Skeletal muscle satellite cell (primary cell): ENCODE measurements around the gene ZNF710.

ENCODE experiments used
- H3K27me3 ChIP-seq: 2 replicates; pipeline ENCODE4 v1.7.0; 2013; ENCODE audit warnings: low read length; ENCODE audit not compliant: control insufficient read depth, insufficient read depth
- H3K36me3 ChIP-seq: 2 replicates; pipeline ENCODE4 v1.7.0; 2013; ENCODE audit warnings: mild to moderate bottlenecking, control low read depth, low read length; ENCODE audit not compliant: insufficient read depth
- H3K4me1 ChIP-seq: 2 replicates; pipeline ENCODE4 v1.7.0; 2013; ENCODE audit warnings: low read length; ENCODE audit not compliant: control insufficient read depth, insufficient read depth
- H3K4me2 ChIP-seq: 2 replicates; pipeline ENCODE4 v1.7.0; 2013; ENCODE audit warnings: mild to moderate bottlenecking, low read length
- H3K4me3 ChIP-seq: 2 replicates; pipeline ENCODE4 v1.7.0; 2013; ENCODE audit warnings: low read length
- H3K9ac ChIP-seq: 2 replicates; pipeline ENCODE4 v1.7.0; 2013; ENCODE audit warnings: mild to moderate bottlenecking, low read depth, low read length, moderate library complexity
- H3K9me3 ChIP-seq: replicated peaks from 2 replicates; pipeline ENCODE4 v1.7.0; 2013; ENCODE audit warnings: mild to moderate bottlenecking, control low read depth, low read length

ZNF710 gene

GRCh38 chr15:90091156-90091931 is 90.2 kb downstream of the ZNF710 start:
- no peaks in the 10 kb centered on the region for H3K9me3 ChIP-seq

GRCh38 chr15:90095521-90095959 is 94.4 kb downstream of the ZNF710 start:
- peaks cover under 1% of the 10 kb centered on the region for H3K36me3 ChIP-seq
- no peaks in the 10 kb centered on the region for H3K27me3 ChIP-seq
- no peak overlapping the region for H3K4me2 ChIP-seq
- no peak overlapping the region for H3K4me3 ChIP-seq
- no peaks in the 10 kb centered on the region for H3K9me3 ChIP-seq
- peaks cover 23% of the 10 kb centered on the region for H3K4me1 ChIP-seq
- H3K9ac ChIP-seq: no peak overlapping the region

More at GRCh38 chr15:90091156-90091931, 90.2 kb downstream of the ZNF710 start:
- Histone ChIP-seq H3K9ac (no peak overlapping the region), H3K27me3 (no peaks in the 10 kb centered on the region), H3K4me1 (peaks cover 5% of the 10 kb centered on the region), H3K36me3 (peaks cover 11% of the 10 kb centered on the region), H3K4me3 (no peak overlapping the region), H3K4me2 (no peak overlapping the region)

GRCh38 chr15:90097475-90097874 is 96.4 kb downstream of the ZNF710 start:
- no peaks in the 10 kb centered on the region for H3K27me3 ChIP-seq
- H3K9me3 ChIP-seq: no peaks in the 10 kb centered on the region
- no peaks in the 10 kb centered on the region for H3K36me3 ChIP-seq
- H3K4me3 ChIP-seq: no peak overlapping the region
- H3K4me2 ChIP-seq: peak overlapping the region; percentile 45
- H3K4me1 ChIP-seq: peaks cover 35% of the 10 kb centered on the region
- H3K9ac ChIP-seq: no peak overlapping the region

- no peaks in the 10 kb centered on the region for H3K36me3 ChIP-seq
- no peaks in the 10 kb centered on the region for H3K27me3 ChIP-seq
- peak overlapping the region; percentile 8 for H3K4me2 ChIP-seq
- no peak overlapping the region for H3K4me3 ChIP-seq
- H3K9me3 ChIP-seq: no peaks in the 10 kb centered on the region
- H3K9ac ChIP-seq: no peak overlapping the region
- peaks cover 30% of the 10 kb centered on the region for H3K4me1 ChIP-seq
These were observed 98.1 kb downstream of the ZNF710 start for GRCh38 chr15:90099072-90099867.

DNA sequence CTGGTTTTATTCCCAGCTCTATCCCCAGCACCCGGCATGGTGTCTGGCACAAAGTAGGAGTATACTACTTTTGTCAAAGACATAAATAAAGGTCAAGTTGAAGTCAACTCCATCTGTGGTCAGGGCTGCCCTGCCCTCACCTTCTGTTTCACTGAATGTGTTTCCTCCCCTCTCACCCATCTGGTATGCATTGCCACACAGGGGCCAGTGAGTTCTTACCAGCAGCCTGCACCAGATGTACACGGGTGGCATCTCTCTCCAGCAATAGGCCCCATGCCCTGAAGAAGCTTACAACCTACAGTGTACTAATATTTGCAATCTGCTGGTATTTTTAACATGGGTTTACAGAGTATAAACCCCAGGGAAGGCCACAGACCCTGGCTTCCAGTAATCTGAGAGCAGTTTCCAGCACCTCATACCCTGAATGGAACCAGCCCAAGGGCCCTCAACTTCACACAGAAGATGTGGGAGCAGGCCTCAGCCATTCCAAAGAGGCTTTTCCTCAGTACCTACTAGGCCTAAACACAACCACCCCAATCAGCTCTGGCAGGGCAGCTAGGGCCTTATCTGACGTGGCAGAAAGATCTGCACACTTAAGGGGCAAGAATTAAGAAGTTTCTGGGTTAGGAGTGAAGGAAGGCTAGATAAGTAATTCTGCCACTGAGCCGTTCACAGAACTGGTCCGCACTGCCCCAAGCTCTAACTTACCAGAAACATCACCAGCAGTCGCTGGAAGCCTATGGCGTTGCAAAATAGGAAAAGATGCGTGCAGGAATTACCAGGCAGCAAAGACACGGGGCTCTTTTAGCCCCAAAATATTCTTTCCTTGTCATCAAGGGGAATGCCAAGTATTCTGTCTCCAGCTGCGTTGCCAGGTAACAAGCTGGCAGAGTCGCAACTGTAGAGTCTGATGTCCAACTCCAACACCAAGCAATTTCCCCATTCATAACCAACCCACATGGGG is 99.0 kb downstream of the ZNF710 start:
- Histone ChIP-seq H3K36me3 (no peaks in the 10 kb centered on the region), H3K4me2 (peak overlapping the region; percentile 98), H3K4me1 (peaks cover 30% of the 10 kb centered on the region), H3K27me3 (no peaks in the 10 kb centered on the region), H3K4me3 (peak overlapping the region; percentile 4), H3K9ac (peak overlapping the region; percentile 52), H3K9me3 (no peaks in the 10 kb centered on the region)

DNA sequence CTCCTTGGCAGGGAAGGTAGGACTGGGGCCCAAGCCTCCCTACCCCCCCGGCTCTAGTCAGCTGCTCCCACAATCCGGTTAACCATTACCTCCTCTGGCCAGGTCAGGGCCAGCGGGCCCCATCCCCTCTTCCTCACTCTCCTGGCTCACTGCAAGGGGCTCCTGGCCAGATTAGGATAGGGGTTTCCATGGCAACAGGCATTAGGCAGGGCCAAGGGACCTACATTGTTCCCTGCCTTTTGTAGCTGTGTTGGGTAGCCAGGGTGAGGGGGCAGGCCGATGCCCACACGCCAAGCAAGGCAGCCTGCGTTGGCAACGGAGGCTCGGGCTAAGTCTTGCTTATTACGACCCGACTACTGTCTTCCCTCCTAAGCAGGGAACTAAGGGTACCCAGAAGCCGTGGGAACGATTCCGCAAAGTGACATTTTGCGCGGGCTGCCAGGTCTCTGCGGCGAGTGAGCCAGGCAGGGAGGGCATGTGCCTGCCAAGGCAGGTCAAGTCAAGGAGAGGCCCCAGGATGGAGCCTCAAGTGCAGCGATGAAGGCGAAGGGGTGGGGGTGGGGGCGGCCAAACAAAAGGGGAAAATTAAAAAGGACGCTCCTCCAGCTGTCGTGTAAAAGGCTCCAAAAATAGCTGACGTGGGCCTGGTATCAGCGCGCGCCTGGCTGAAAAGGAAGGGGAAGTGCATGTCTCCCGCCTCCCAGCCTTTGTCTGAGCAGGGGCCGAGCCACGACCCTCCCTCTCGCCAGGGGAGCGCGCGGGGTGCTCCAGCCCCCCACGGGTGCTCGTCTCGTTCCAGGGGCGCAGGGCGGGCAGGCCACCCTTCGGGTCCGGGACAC is 100.2 kb downstream of the ZNF710 start:
- Histone ChIP-seq H3K36me3 (no peaks in the 10 kb centered on the region), H3K4me1 (peaks cover 32% of the 10 kb centered on the region), H3K4me3 (peak overlapping the region; percentile 92), H3K27me3 (no peaks in the 10 kb centered on the region), H3K9ac (peak overlapping the region; percentile 93), H3K4me2 (peak overlapping the region; percentile 98), H3K9me3 (no peaks in the 10 kb centered on the region)

- Histone ChIP-seq H3K27me3 (no peaks in the 10 kb centered on the region), H3K9me3 (no peaks in the 10 kb centered on the region), H3K9ac (peak within 1 kb of the TSS; percentile 93), H3K4me3 (peak within 1 kb of the TSS; percentile 92), H3K4me1 (peaks cover 40% of the 10 kb centered on the region), H3K36me3 (no peaks in the 10 kb centered on the region), H3K4me2 (peak within 1 kb of the TSS; percentile 98)
These were observed 101.1 kb downstream of the ZNF710 start, which contains the start of gene IDH2 for GRCh38 chr15:90101969-90102890. Gene IDH2 (minus strand): TSS chr15:90102468. CDS start chr15:90102390, 78 bp downstream.

DNA sequence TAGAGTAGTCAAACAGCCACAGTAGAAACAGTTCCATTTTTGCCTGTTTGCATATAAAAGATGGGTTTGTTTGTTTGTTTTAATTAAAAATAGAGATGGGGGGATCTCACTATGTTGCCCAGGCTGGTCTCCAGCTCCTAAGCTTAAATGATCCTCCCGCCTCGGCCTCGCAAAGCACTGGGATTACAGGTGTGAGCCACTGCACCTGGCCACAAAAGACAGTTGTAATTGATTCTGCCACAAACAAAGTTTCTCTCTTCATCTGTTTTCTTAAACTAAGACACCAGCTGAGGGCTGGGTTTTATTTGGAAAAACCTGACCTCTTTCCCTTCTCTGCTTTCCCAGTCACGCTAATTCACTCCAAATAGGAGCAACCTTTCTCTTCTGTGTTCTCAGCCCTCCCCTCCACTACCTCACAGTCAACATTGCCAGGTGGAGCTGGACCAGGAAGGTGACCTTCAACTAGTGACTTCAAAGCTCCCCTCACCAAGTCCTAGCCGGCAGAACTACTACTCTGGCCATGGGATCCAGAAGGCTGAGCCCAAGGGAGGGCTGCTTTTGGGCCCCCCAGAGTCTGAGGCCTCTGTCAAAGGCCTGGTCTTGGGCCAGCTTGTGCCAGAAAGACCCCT is 102.7 kb downstream of the ZNF710 start:
- no peak overlapping the region for H3K4me2 ChIP-seq
- H3K4me1 ChIP-seq: peaks cover 30% of the 10 kb centered on the region
- H3K36me3 ChIP-seq: no peaks in the 10 kb centered on the region
- no peak overlapping the region for H3K4me3 ChIP-seq
- no peaks in the 10 kb centered on the region for H3K9me3 ChIP-seq
- no peaks in the 10 kb centered on the region for H3K27me3 ChIP-seq
- H3K9ac ChIP-seq: no peak overlapping the region

GRCh38 chr15:90104551-90104950 is 103.4 kb downstream of the ZNF710 start:
- no peaks in the 10 kb centered on the region for H3K36me3 ChIP-seq
- no peaks in the 10 kb centered on the region for H3K27me3 ChIP-seq
- no peaks in the 10 kb centered on the region for H3K9me3 ChIP-seq
- H3K4me2 ChIP-seq: no peak overlapping the region
- peaks cover 30% of the 10 kb centered on the region for H3K4me1 ChIP-seq
- H3K9ac ChIP-seq: no peak overlapping the region
- H3K4me3 ChIP-seq: no peak overlapping the region
